ENCODE data around the gene IQGAP2. TPM values are rescaled to one million over a fixed set of nuclear protein-coding genes. Genes with fewer than 3 reads are reported as not detected.
A peak's percentile ranks its signal among the peaks of the same experiment; 100 is the strongest.
"Not testable (repeated sequence)": the region's sequence is repeated elsewhere in the genome, so short reads cannot be mapped to it uniquely, and the experiment has no call there.

The IQGAP2 gene
- total RNA-seq, 1 donor = 0.36 TPM

GRCh38 chr5:76427206-76428140 is 24.4 kb downstream of the IQGAP2 start:
- Histone ChIP-seq H3K4me2 (ENCODE audit: insufficient read depth, low read length) (no peak overlapping the region), H3K79me2 (ENCODE audit: insufficient read depth, low read length) (no peaks in the 10 kb centered on the region), H3K27me3 (ENCODE audit: insufficient read depth, low read length) (no peaks in the 10 kb centered on the region), H3K4me1 (ENCODE audit: insufficient read depth, low read length) (no peaks in the 10 kb centered on the region), H4K20me1 (ENCODE audit: insufficient read depth, low read length) (no peaks in the 10 kb centered on the region), H3K4me3 (ENCODE audit: insufficient read depth, low read length) (no peak overlapping the region), H3K9me3 (ENCODE audit: low read depth, low read length) (no peaks in the 10 kb centered on the region), H3K36me3 (ENCODE audit: insufficient read depth, low read length) (no peaks in the 10 kb centered on the region), H2AFZ (ENCODE audit: low read length) (no peak overlapping the region), H3K27ac (ENCODE audit: low read depth, low read length) (no peak overlapping the region)
- no peak for TF ChIP-seq CTCF (IDR thresholded peaks at IDR 0.05; ENCODE audit: extremely low read depth, low read depth, low read length)
- DNase-seq (ENCODE audit: insufficient read length, low spot score, missing footprints) = peak; percentile 51

GRCh38 chr5:76428550-76428949 is 25.5 kb downstream of the IQGAP2 start:
- not testable (repeated sequence) for DNase-seq (ENCODE audit: insufficient read length, low spot score, missing footprints); H3K79me2 ChIP-seq (ENCODE audit: insufficient read depth, low read length); H3K9me3 ChIP-seq (ENCODE audit: low read depth, low read length); H3K4me3 ChIP-seq (ENCODE audit: insufficient read depth, low read length); H4K20me1 ChIP-seq (ENCODE audit: insufficient read depth, low read length); H2AFZ ChIP-seq (ENCODE audit: low read length); H3K27me3 ChIP-seq (ENCODE audit: insufficient read depth, low read length); H3K36me3 ChIP-seq (ENCODE audit: insufficient read depth, low read length); H3K27ac ChIP-seq (ENCODE audit: low read depth, low read length); H3K4me1 ChIP-seq (ENCODE audit: insufficient read depth, low read length); H3K4me2 ChIP-seq (ENCODE audit: insufficient read depth, low read length)

- Histone ChIP-seq H2AFZ (ENCODE audit: low read length) (no peak overlapping the region), H3K4me3 (ENCODE audit: insufficient read depth, low read length) (no peak overlapping the region), H4K20me1 (ENCODE audit: insufficient read depth, low read length) (no peaks in the 10 kb centered on the region), H3K9me3 (ENCODE audit: low read depth, low read length) (no peaks in the 10 kb centered on the region), H3K79me2 (ENCODE audit: insufficient read depth, low read length) (no peaks in the 10 kb centered on the region), H3K4me2 (ENCODE audit: insufficient read depth, low read length) (no peak overlapping the region), H3K36me3 (ENCODE audit: insufficient read depth, low read length) (no peaks in the 10 kb centered on the region), H3K4me1 (ENCODE audit: insufficient read depth, low read length) (no peaks in the 10 kb centered on the region), H3K27ac (ENCODE audit: low read depth, low read length) (no peak overlapping the region), H3K27me3 (ENCODE audit: insufficient read depth, low read length) (no peaks in the 10 kb centered on the region)
- no peak for TF ChIP-seq CTCF (IDR thresholded peaks at IDR 0.05; ENCODE audit: extremely low read depth, low read depth, low read length)
- DNase-seq (ENCODE audit: insufficient read length, low spot score, missing footprints) = peak; percentile 14
Measured at GRCh38 chr5:76433261-76433660, 30.2 kb downstream of the IQGAP2 start.

- H3K36me3 ChIP-seq (ENCODE audit: insufficient read depth, low read length); H3K27ac ChIP-seq (ENCODE audit: low read depth, low read length); H2AFZ ChIP-seq (ENCODE audit: low read length); H3K4me2 ChIP-seq (ENCODE audit: insufficient read depth, low read length); DNase-seq (ENCODE audit: insufficient read length, low spot score, missing footprints); H4K20me1 ChIP-seq (ENCODE audit: insufficient read depth, low read length); H3K4me1 ChIP-seq (ENCODE audit: insufficient read depth, low read length); H3K4me3 ChIP-seq (ENCODE audit: insufficient read depth, low read length); H3K79me2 ChIP-seq (ENCODE audit: insufficient read depth, low read length); H3K27me3 ChIP-seq (ENCODE audit: insufficient read depth, low read length); H3K9me3 ChIP-seq (ENCODE audit: low read depth, low read length): not testable (repeated sequence)
Measured at GRCh38 chr5:76437507-76437906, 34.4 kb downstream of the IQGAP2 start.

- Histone ChIP-seq H3K27ac (ENCODE audit: low read depth, low read length) (no peak overlapping the region), H3K4me2 (ENCODE audit: insufficient read depth, low read length) (no peak overlapping the region), H3K4me1 (ENCODE audit: insufficient read depth, low read length) (no peaks in the 10 kb centered on the region), H2AFZ (ENCODE audit: low read length) (no peak overlapping the region), H3K79me2 (ENCODE audit: insufficient read depth, low read length) (no peaks in the 10 kb centered on the region), H4K20me1 (ENCODE audit: insufficient read depth, low read length) (no peaks in the 10 kb centered on the region), H3K36me3 (ENCODE audit: insufficient read depth, low read length) (no peaks in the 10 kb centered on the region), H3K27me3 (ENCODE audit: insufficient read depth, low read length) (no peaks in the 10 kb centered on the region), H3K4me3 (ENCODE audit: insufficient read depth, low read length) (no peak overlapping the region), H3K9me3 (ENCODE audit: low read depth, low read length) (no peaks in the 10 kb centered on the region)
- TF ChIP-seq CTCF (IDR thresholded peaks at IDR 0.05; ENCODE audit: extremely low read depth, low read depth, low read length) = no peak
- no peak for DNase-seq (ENCODE audit: insufficient read length, low spot score, missing footprints)
Measured at GRCh38 chr5:76438025-76438424, 34.9 kb downstream of the IQGAP2 start.

All from osteoblast (primary cell).